ENCODE data around the gene L2HGDH.

L2HGDH gene

DNA sequence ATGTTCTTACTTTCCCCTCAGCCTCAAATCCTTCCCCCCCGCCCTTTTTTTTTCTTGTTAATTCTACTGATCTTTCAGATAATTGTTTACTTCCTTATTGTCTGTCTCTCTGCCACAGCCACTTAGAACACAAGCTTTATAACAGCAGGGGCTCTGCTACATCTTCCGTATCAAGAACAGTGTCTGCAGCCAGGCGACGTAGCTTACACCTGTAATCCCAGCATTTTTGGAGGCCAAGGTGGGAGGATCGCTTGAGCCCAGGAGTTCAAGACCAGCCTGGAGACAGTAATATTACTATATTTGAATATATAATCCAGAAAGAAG lies 86.1 kb downstream of the L2HGDH start:
- DNase-seq, result no peak

DNA sequence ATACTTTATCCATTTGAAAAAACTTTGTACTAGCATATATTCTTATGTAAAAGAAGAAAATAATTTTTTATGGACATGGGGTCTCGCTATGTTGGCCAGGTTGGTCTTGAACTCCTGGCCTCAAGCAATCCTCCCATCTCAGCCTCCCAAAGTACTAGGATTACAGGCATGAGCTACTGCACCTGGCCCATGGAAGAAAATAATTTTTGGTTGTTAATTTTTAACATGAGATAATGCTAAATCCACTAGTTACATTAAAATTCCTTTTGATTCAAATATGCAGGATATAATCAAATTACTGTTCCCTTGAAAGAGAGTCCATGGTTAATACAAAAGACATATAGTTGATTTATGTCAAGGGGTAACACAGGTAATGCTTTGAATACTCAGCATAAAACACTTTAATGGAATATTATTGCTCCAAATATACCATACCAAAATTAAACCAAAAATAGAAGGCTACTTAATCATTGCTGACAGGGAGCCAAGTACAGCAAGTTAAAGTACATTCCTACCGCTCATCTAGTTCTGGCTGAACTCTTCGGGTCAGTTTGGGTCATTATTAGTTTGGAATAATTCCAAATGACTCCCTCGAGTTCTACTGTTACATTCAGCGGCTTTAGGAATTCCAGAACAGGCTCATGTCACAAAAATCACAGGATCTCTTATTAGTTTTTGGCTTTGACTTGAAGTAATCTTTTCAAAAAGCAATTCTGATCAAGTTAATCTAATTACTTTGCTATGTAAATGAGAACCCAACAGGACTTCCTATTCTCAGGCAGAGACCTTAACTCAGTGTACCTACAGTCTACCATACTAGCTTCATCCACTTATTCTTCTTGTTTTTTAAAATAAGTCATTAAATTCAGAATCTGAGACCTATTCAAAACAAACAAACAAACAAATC lies 86.7 kb downstream of the L2HGDH start:
- no peak for DNase-seq

DNA sequence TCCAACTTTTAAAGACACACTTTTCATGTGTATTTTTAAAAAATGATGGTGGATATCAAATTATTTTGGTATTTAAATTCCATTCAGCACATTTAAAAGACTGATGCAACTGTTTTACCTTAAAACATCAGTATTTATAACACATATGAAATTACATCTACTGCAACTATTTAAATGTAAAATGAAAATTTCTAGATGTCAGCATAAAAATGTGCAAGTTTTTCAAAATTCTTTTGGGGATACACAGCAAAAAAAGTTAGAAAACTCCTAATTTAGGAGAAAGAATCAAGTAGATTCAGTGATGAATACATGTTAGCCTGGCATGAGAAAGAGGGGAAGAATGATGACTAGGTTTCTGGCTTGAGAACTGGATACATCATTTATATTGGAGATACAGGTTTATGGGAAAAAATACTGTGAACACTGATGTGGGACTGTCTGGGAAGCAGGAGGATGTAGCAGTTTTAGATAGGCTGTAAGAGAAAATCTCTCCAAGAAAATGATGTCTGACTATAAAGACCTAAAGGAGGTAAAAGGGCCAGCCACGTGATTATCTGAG lies 89.9 kb downstream of the L2HGDH start:
- DNase-seq, result no peak

DNA sequence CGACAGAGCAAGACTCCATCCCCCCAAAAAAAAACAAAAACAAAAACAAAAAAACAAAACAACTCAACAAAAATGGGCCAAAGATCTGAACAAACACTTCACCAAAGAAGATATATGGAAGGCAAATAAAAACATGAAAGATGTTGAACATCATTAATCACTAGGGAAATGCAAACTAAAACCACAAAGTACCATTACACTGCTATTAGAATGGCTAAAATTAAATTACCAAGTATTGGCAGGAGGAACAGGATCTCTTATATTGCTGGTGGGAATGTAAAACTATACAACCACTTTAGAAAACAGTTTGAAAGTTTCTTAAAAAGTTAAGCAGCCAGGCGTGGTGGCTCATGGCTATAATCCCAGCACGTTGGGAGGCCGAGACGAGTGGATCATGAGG lies 93.5 kb downstream of the L2HGDH start:
- no peak for DNase-seq

DNA sequence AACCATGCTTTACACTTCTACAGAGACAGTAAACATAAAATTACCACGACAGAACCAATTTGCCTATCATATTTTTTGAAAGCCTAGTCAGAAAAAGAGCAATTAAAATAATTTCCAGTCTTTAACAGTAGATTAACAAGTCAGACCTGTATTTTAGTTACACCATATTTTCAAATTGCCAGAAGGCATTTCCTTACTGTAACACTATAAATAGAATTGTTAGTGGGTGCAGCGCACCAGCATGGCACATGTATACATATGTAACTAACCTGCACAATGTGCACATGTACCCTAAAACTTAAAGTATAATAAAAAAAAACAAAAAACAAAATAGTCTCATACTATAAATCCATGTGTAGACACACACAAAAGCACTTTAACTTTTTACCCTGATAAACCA lies 96.6 kb downstream of the L2HGDH start:
- no peak for DNase-seq

DNA sequence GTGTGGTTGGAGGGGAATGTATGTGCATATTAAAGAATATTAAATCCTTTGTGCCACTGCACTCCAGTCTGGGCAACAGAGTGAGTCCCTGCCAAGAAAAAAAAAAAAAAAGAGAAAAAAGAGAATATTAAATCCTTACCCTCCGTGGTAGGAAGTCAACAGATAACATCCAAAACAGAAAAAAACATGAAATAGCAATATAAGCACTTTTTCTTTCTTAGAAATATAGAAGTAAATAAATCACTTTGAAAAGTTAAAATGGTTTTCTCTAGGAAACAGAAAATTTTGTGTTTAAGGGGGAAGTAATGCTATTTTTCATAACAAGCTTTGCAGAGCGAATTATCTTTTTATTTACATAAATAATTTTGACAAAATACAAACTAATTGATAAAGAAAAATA lies 98.2 kb downstream of the L2HGDH start:
- DNase-seq, result no peak

DNA sequence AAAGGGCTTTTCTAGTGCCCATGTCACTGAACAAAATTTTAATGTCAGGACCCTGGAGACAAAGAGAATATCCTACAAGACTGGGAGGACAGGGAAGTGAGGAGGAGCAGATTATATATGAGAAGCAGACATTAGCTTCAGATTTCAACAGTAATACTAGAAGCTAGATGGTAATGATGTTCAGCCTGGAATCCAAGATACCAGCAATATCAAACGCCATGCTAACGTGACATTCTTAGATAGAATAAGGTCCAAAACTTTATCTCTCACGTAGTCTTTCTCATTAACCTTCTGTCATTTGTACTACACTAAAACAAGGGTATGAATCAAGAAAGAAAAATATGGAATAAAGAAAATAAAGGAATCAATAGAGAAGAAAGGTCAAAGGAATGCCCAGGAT lies 99.3 kb downstream of the L2HGDH start:
- DNase-seq, result no peak

DNA sequence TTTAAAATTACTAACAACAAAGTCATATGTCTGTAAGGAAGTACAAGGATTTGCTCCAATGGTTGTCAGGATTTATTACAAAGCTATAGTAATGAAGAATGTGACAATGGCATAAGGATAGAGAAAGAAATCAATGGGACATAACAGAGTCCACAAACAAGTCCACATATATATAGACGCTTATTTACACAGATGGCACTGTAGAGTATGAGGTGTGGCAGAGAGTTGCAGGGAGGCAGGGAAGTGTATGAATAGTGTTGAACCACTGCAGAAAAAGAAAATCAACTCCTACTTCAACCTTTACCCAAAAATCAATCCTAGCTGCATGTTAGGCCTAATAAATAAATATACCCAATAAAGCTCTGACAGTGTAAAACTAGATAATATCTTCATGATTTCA lies 102.0 kb downstream of the L2HGDH start:
- DNase-seq, result no peak

DNA sequence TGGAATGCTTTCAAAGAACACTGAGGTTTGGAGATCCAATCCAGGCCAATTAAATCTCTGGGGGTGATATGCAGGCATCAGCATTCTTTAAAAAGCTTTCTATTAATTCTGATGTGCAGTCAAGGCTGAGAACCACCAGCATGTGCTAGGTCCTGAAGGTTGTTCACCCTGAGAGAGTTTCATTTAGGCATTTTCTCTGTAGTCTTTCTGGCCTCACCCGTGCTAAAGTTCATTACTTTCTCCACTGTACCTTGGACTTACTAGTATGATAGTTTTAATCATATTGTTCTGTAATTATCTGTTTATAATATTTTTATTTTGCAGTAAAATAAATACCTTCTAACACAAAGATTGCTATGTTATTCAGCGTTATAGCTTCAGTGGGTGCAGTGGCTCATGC lies 113.5 kb downstream of the L2HGDH start:
- no peak for DNase-seq

DNA sequence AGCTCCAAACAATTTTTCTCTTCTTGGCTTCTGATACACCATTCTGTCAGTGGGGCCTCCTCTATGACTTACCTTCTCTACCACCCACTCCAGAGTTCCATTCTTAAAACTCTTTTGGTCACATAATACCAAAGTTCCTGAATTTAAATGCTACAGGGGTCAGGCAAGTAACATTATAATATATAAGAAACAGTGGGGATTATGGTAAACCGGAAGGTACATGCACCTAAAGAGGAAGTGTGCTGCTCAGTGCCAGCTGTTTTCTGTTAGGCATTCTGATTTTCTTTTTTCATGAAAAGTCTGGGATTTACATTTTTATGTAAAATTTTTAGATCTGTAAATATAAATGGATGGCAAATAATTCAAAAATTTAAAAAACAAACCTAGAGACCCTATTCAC lies 120.5 kb downstream of the L2HGDH start:
- DNase-seq, result no peak
